GM21619 (cell line): ENCODE measurements around the gene ANGPT4.

ENCODE experiments used
- ATAC-seq: cut with Tn5 transposase; IDR thresholded peaks from one replicate; pipeline ENCODE4 v1.9.1; 2021; ENCODE audit not compliant: unreplicated experiment

ANGPT4 gene

GRCh38 chr20:940926-941325, 24.8 kb upstream of the ANGPT4 start:
- ATAC-seq = no peak

GRCh38 chr20:939606-940005, 23.5 kb upstream of the ANGPT4 start:
- no peak for ATAC-seq

GRCh38 chr20:934186-934840, 18.2 kb upstream of the ANGPT4 start:
- ATAC-seq = no peak

- no peak for ATAC-seq
These were observed 16.9 kb upstream of the ANGPT4 start for GRCh38 chr20:933029-933428.

GRCh38 chr20:931401-931800, 15.3 kb upstream of the ANGPT4 start:
- no peak for ATAC-seq

GRCh38 chr20:926670-927069, 10.5 kb upstream of the ANGPT4 start:
- no peak for ATAC-seq

- ATAC-seq = no peak
These were observed 9.4 kb upstream of the ANGPT4 start for GRCh38 chr20:925516-925915.

GRCh38 chr20:924639-925038, 8.5 kb upstream of the ANGPT4 start:
- ATAC-seq = no peak

GRCh38 chr20:922781-923180, 6.6 kb upstream of the ANGPT4 start:
- no peak for ATAC-seq

- no peak for ATAC-seq
These were observed 4.9 kb upstream of the ANGPT4 start for GRCh38 chr20:921068-921467.

- ATAC-seq = no peak
These were observed 4.2 kb upstream of the ANGPT4 start for GRCh38 chr20:920311-920710.

GRCh38 chr20:919491-919916, 3.4 kb upstream of the ANGPT4 start:
- no peak for ATAC-seq

GRCh38 chr20:917416-917815, 1.3 kb upstream of the ANGPT4 start:
- no peak for ATAC-seq

- ATAC-seq = no peak
These were observed 691 bp upstream of the ANGPT4 start for GRCh38 chr20:916825-917224.

GRCh38 chr20:914727-915498, 1.2 kb downstream of the ANGPT4 start:
- no peak for ATAC-seq

- ATAC-seq = no peak
These were observed 2.8 kb downstream of the ANGPT4 start for GRCh38 chr20:913306-913849.

- no peak for ATAC-seq
These were observed 4.1 kb downstream of the ANGPT4 start for GRCh38 chr20:911882-912600.

GRCh38 chr20:910870-911770, 5.0 kb downstream of the ANGPT4 start:
- ATAC-seq = no peak

GRCh38 chr20:910132-910869, 5.8 kb downstream of the ANGPT4 start:
- no peak for ATAC-seq

- ATAC-seq = no peak
These were observed 6.5 kb downstream of the ANGPT4 start for GRCh38 chr20:909641-910040.
